SU-DHL-6 (cell line): Measurements from ENCODE around the gene DLX5.
"Not testable (repeated sequence)": the region's sequence is repeated elsewhere in the genome, so short reads cannot be mapped to it uniquely, and the experiment has no call there.

Experiments
- H2AFZ ChIP-seq: fragments of 200-600 bp; sonication (generic); 2 replicates; pipeline ENCODE4 v1.6.1; 2014; ENCODE audit warnings: low read depth, mild to moderate bottlenecking, moderate library complexity, mixed read lengths, antibody characterized with exemption, low read length; ENCODE audit not compliant: severe bottlenecking
- H3F3A ChIP-seq: fragments of 200-600 bp; shearing (Covaris generic); 2 replicates; pipeline ENCODE4 v1.6.0; 2016; ENCODE audit warnings: antibody characterized with exemption, mild to moderate bottlenecking; ENCODE audit not compliant: insufficient read depth
- H3K27ac ChIP-seq: fragments of 200-600 bp; sonication (generic); 2 replicates; pipeline ENCODE4 v1.5.1; 2016; ENCODE audit warnings: low read depth, mild to moderate bottlenecking, low read length, moderate library complexity, mixed read lengths
- H3K27me3 ChIP-seq: fragments of 200-600 bp; sonication (generic), shearing (Covaris generic); 2 replicates; pipeline ENCODE4 v1.6.0; 2014; ENCODE audit warnings: mild to moderate bottlenecking, low read length
- H3K36me3 ChIP-seq: fragments of 200-600 bp; sonication (generic); 2 replicates; pipeline ENCODE4 v1.6.1; 2014; ENCODE audit warnings: mild to moderate bottlenecking, low read length, mixed read lengths
- H3K4me2 ChIP-seq: fragments of 300-600, 200-600 bp; shearing (Covaris generic), sonication (generic); 2 replicates; pipeline ENCODE4 v1.6.0; 2014; ENCODE audit warnings: low read length, low read depth, mild to moderate bottlenecking; ENCODE audit not compliant: poor library complexity, severe bottlenecking
- H3K4me3 ChIP-seq: fragments of 200-600 bp; sonication (generic); 2 replicates; pipeline ENCODE4 v1.5.1; 2014; ENCODE audit warnings: antibody characterized with exemption, low read length, mild to moderate bottlenecking, mixed read lengths; ENCODE audit not compliant: insufficient read depth, poor library complexity, severe bottlenecking
- H3K79me2 ChIP-seq: fragments of 200-600 bp; sonication (generic); 2 replicates; pipeline ENCODE4 v1.6.1; 2014; ENCODE audit warnings: mild to moderate bottlenecking, low read length, moderate library complexity; ENCODE audit not compliant: insufficient read depth
- H3K9ac ChIP-seq: fragments of 200-600 bp; sonication (generic); 2 replicates; pipeline ENCODE4 v1.7.0; 2014; ENCODE audit warnings: mild to moderate bottlenecking, low read length
- H3K9me2 ChIP-seq: fragments of 200-600 bp; sonication (generic); replicated peaks from 2 replicates; pipeline ENCODE4 v1.6.1; 2014; ENCODE audit warnings: low read length; ENCODE audit not compliant: insufficient read depth
- H3K9me3 ChIP-seq: fragments of 200-600 bp; sonication (generic); 2 replicates; pipeline ENCODE4 v1.6.1; 2014; ENCODE audit warnings: low read length, mixed read lengths; ENCODE audit not compliant: insufficient read depth
- H4K20me1 ChIP-seq: fragments of 200-600 bp; sonication (generic); 2 replicates; pipeline ENCODE4 v1.6.1; 2014; ENCODE audit warnings: low read depth, mild to moderate bottlenecking, antibody characterized with exemption, low read length, moderate library complexity, mixed read lengths
- EZH2phosphoT487 ChIP-seq: fragments of 200-600 bp; sonication (generic), shearing (Covaris generic); conservative IDR thresholded peaks from 2 replicates; pipeline ENCODE4 v1.6.1; 2018; ENCODE audit warnings: mild to moderate bottlenecking, antibody characterized with exemption, low read length, moderate library complexity, mixed read lengths
- TF ChIP-seq, protein P1 (sequence below): fragments of 200-600 bp; sonication (generic); IDR thresholded peaks from one replicate; pipeline ENCODE4 v1.5.1; 2017; ENCODE audit warnings: antibody characterized with exemption, mild to moderate bottlenecking, low read length, moderate library complexity; ENCODE audit not compliant: insufficient read depth, poor library complexity, severe bottlenecking

The DLX5 gene

GRCh38 chr7:97024209-97025129 lies at the start of gene DLX5:
Gene DLX5, minus strand, starts transcription at chr7:97024831. Its CDS starts 208 bp downstream, at chr7:97024623.
- no peak within 1 kb of the TSS for H3K27ac ChIP-seq
- no peak within 1 kb of the TSS for H3K4me3 ChIP-seq
- no peak within 1 kb of the TSS for H3K9ac ChIP-seq
- TF ChIP-seq EZH2phosphoT487, result no peak
- TF ChIP-seq, protein P1, sequence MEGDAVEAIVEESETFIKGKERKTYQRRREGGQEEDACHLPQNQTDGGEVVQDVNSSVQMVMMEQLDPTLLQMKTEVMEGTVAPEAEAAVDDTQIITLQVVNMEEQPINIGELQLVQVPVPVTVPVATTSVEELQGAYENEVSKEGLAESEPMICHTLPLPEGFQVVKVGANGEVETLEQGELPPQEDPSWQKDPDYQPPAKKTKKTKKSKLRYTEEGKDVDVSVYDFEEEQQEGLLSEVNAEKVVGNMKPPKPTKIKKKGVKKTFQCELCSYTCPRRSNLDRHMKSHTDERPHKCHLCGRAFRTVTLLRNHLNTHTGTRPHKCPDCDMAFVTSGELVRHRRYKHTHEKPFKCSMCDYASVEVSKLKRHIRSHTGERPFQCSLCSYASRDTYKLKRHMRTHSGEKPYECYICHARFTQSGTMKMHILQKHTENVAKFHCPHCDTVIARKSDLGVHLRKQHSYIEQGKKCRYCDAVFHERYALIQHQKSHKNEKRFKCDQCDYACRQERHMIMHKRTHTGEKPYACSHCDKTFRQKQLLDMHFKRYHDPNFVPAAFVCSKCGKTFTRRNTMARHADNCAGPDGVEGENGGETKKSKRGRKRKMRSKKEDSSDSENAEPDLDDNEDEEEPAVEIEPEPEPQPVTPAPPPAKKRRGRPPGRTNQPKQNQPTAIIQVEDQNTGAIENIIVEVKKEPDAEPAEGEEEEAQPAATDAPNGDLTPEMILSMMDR, result no peak
- no peak within 1 kb of the TSS for H3K4me2 ChIP-seq
- H3K9me2 ChIP-seq, result no peaks in the 10 kb centered on the region
- H3F3A ChIP-seq, result no peaks in the 10 kb centered on the region
- H4K20me1 ChIP-seq, result 0 out of 2 replicates have a peak, but pooled peaks cover 4% of the 10 kb centered on the region
- H3K36me3 ChIP-seq, result no peaks in the 10 kb centered on the region
- H3K27me3 ChIP-seq, result no peaks in the 10 kb centered on the region
- no peaks in the 10 kb centered on the region for H3K9me3 ChIP-seq
- H3K79me2 ChIP-seq, result no peaks in the 10 kb centered on the region
- no peak within 1 kb of the TSS for H2AFZ ChIP-seq

DNA sequence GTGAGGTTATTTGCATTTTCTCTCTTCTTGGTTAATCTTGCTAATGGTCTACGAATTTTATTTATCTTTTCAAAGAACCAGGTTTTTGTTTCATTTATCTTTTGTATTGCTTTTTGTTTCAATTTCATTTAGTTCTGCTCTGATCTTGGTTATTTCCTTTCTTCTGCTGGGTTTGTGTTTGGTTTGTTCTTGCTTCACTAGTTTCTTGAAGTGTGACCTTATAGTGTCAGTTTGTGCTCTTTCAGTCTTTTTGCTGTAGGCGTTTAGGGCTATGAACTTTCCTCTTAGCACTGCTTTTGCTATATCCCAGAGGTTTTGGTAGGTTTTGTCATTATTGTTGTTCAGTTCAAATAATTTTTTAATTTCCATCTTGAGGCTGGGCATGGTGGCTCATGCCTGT lies 47.4 kb upstream of the DLX5 start:
- H3K36me3 ChIP-seq, H3F3A ChIP-seq, H3K9me3 ChIP-seq, H3K27me3 ChIP-seq, H4K20me1 ChIP-seq, H3K4me2 ChIP-seq, H3K9ac ChIP-seq, H3K4me3 ChIP-seq, H3K79me2 ChIP-seq, H3K9me2 ChIP-seq, H2AFZ ChIP-seq, H3K27ac ChIP-seq: not testable (repeated sequence)

GRCh38 chr7:97064972-97065587 lies 40.4 kb upstream of the DLX5 start:
- no peaks in the 10 kb centered on the region for H3K9me3 ChIP-seq
- H2AFZ ChIP-seq, result no peak overlapping the region

More at GRCh38 chr7:97064972-97065587, 40.4 kb upstream of the DLX5 start:
- Histone ChIP-seq H3K4me2 (no peak overlapping the region), H3K36me3 (no peaks in the 10 kb centered on the region), H3K27ac (no peak overlapping the region), H4K20me1 (no peaks in the 10 kb centered on the region), H3K79me2 (no peaks in the 10 kb centered on the region), H3F3A (no peaks in the 10 kb centered on the region), H3K27me3 (no peaks in the 10 kb centered on the region), H3K4me3 (no peak overlapping the region), H3K9ac (no peak overlapping the region), H3K9me2 (no peaks in the 10 kb centered on the region)
- TF ChIP-seq, protein P1, result peak; percentile 72
- TF ChIP-seq EZH2phosphoT487, result no peak
